ENCODE data around the gene ZACN. TPM values are rescaled to one million over a fixed set of nuclear protein-coding genes. Genes with fewer than 3 reads are reported as not detected.

ZACN gene
- total RNA-seq, 1 donor from 2014 or later, result not detected

- DNase-seq (ENCODE audit: low read depth, low spot score), result no peak
Measured at GRCh38 chr17:76102944-76103273, 23.9 kb downstream of the ZACN start.

- peak; percentile 46 for DNase-seq (ENCODE audit: low read depth, low spot score)
Measured at GRCh38 chr17:76103274-76104139, 24.5 kb downstream of the ZACN start, which contains the start of gene EXOC7. Gene EXOC7 (minus strand): TSS chr17:76103787. CDS start chr17:76103692, 95 bp downstream.

GRCh38 chr17:76104140-76104895, 25.3 kb downstream of the ZACN start:
- no peak for DNase-seq (ENCODE audit: low read depth, low spot score)

GRCh38 chr17:76104896-76105231, 25.9 kb downstream of the ZACN start:
- no peak for DNase-seq (ENCODE audit: low read depth, low spot score)

- no peak for DNase-seq (ENCODE audit: low read depth, low spot score)
Measured at GRCh38 chr17:76106703-76107102, 27.7 kb downstream of the ZACN start.

- no peak for DNase-seq (ENCODE audit: low read depth, low spot score)
Measured at GRCh38 chr17:76107509-76107908, 28.5 kb downstream of the ZACN start.

- DNase-seq (ENCODE audit: low read depth, low spot score), result no peak
Measured at GRCh38 chr17:76111956-76112355, 33.0 kb downstream of the ZACN start.

- no peak for DNase-seq (ENCODE audit: low read depth, low spot score)
Measured at GRCh38 chr17:76115138-76115754, 36.3 kb downstream of the ZACN start.

GRCh38 chr17:76119409-76120371, 40.7 kb downstream of the ZACN start:
- no peak for DNase-seq (ENCODE audit: low read depth, low spot score)

GRCh38 chr17:76120658-76121008, 41.7 kb downstream of the ZACN start:
- no peak for DNase-seq (ENCODE audit: low read depth, low spot score)

- no peak for DNase-seq (ENCODE audit: low read depth, low spot score)
Measured at GRCh38 chr17:76121932-76122430, 43.0 kb downstream of the ZACN start.

GRCh38 chr17:76122431-76123190, 43.6 kb downstream of the ZACN start:
- DNase-seq (ENCODE audit: low read depth, low spot score), result no peak

- DNase-seq (ENCODE audit: low read depth, low spot score), result no peak
Measured at GRCh38 chr17:76123191-76123499, 44.2 kb downstream of the ZACN start.

- no peak for DNase-seq (ENCODE audit: low read depth, low spot score)
Measured at GRCh38 chr17:76123749-76124581, 45.0 kb downstream of the ZACN start.

GRCh38 chr17:76124582-76125390, 45.8 kb downstream of the ZACN start:
- DNase-seq (ENCODE audit: low read depth, low spot score), result no peak

- DNase-seq (ENCODE audit: low read depth, low spot score), result no peak
Measured at GRCh38 chr17:76125391-76125675, 46.4 kb downstream of the ZACN start.

- no peak for DNase-seq (ENCODE audit: low read depth, low spot score)
Measured at GRCh38 chr17:76125922-76126321, 46.9 kb downstream of the ZACN start.

GRCh38 chr17:76130473-76130872, 51.5 kb downstream of the ZACN start:
- no peak for DNase-seq (ENCODE audit: low read depth, low spot score)
